ENCODE measurements around the gene WWOX. TPM values are rescaled to one million over a fixed set of nuclear protein-coding genes. Genes with fewer than 3 reads are reported as not detected.

WWOX gene
- total RNA-seq, 1 donor from 2014 or later: 7.3 TPM

DNA sequence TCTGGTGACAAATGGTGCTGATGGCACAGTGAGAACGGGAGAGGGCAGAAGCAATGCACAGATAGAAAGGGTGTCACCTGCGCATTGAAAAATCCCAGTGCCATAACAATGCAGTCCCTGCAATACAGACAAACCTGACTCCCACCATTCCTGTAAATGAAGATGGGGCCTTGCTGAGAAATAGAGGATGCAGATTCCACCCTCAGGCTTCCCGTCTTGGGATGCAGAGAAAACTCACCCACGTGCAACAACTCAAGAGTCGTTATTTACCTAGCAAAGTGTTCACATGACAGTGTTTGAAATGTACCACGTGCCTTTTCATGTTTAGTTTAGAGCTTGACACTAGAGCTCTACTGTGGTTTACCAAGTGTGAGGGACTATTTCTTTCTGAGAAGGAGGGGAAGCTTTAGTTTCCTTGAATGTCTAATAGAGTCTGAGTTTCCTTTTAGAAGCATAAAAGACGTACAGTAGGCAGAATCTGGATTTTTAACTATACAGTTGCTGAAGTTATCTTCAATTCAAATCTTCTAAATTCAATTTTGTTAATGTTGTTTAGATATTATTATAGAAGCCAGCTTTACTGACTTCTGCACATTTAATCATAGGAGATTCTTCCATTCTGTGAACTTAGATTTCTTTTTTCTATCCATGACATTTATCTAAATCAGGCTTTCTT lies 35.6 kb downstream of the WWOX start:
- H3K4me2 ChIP-seq (ENCODE audit: low read length): no peak overlapping the region
- H3K9ac ChIP-seq (ENCODE audit: low read length): no peak overlapping the region
- no peak overlapping the region for H3K4me3 Mint-ChIP-seq (ENCODE audit: unreplicated experiment)
- FAIRE-seq: no peak
- H3K27ac Mint-ChIP-seq (ENCODE audit: unreplicated experiment): no peak overlapping the region
- no peaks in the 10 kb centered on the region for H3K4me1 Mint-ChIP-seq (ENCODE audit: low read depth, unreplicated experiment)
- H4K20me1 ChIP-seq (ENCODE audit: insufficient read depth, low read length): no peaks in the 10 kb centered on the region
- no peaks in the 10 kb centered on the region for H3K4me1 ChIP-seq (ENCODE audit: insufficient read depth, low read length)
- no peaks in the 10 kb centered on the region for H3K27me3 Mint-ChIP-seq (ENCODE audit: low read depth, unreplicated experiment)
- H3K27me3 ChIP-seq (ENCODE audit: insufficient read depth, low read length): no peaks in the 10 kb centered on the region
- H3K27ac ChIP-seq (ENCODE audit: low read depth, low read length): no peak overlapping the region
- no peak overlapping the region for H2AFZ ChIP-seq (ENCODE audit: low read depth, low read length)
- no peaks in the 10 kb centered on the region for H3K36me3 ChIP-seq (ENCODE audit: insufficient read depth, low read length)
- TF ChIP-seq, protein P1, sequence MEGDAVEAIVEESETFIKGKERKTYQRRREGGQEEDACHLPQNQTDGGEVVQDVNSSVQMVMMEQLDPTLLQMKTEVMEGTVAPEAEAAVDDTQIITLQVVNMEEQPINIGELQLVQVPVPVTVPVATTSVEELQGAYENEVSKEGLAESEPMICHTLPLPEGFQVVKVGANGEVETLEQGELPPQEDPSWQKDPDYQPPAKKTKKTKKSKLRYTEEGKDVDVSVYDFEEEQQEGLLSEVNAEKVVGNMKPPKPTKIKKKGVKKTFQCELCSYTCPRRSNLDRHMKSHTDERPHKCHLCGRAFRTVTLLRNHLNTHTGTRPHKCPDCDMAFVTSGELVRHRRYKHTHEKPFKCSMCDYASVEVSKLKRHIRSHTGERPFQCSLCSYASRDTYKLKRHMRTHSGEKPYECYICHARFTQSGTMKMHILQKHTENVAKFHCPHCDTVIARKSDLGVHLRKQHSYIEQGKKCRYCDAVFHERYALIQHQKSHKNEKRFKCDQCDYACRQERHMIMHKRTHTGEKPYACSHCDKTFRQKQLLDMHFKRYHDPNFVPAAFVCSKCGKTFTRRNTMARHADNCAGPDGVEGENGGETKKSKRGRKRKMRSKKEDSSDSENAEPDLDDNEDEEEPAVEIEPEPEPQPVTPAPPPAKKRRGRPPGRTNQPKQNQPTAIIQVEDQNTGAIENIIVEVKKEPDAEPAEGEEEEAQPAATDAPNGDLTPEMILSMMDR (IDR thresholded peaks at IDR 0.05; ENCODE audit: insufficient read depth, low read depth, low read length): no peak
- no peak for TF ChIP-seq EZH2 (IDR thresholded peaks at IDR 0.05; ENCODE audit: insufficient read depth, low read length)
- DNase-seq (ENCODE audit: low read depth): no peak
- no peak overlapping the region for H3K4me3 ChIP-seq (ENCODE audit: insufficient read depth, low read depth, low read length)
- H3K9me3 ChIP-seq (ENCODE audit: insufficient read depth, low read depth, low read length): no peaks in the 10 kb centered on the region
- no peaks in the 10 kb centered on the region for H3K79me2 ChIP-seq (ENCODE audit: insufficient read depth, low read length)
- no peaks in the 10 kb centered on the region for H3K36me3 Mint-ChIP-seq (ENCODE audit: low read depth, unreplicated experiment)
- no peaks in the 10 kb centered on the region for H3K9me3 Mint-ChIP-seq (ENCODE audit: unreplicated experiment)

DNA sequence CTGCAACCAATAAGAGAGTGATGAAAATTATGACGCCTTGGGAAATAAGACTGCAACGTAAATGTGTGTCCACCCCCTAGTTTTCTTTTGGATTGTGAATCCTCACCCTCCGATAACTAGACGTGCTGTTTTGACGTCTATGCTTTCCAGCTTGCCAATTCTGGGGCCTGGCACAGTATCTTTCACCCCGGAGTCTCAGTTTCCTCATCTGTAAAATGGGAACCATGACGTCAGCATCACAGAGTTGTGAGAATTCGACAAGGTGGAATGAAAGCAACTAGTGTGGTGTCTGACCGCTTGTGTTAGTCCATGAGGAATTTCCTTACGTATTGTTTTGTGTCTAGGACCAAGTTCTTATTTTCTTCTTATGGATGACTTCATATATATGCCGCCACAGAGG lies 37.7 kb downstream of the WWOX start:
- Histone ChIP-seq H3K9me3 (ENCODE audit: insufficient read depth, low read depth, low read length) (no peaks in the 10 kb centered on the region), H2AFZ (ENCODE audit: low read depth, low read length) (no peak overlapping the region), H3K36me3 (ENCODE audit: insufficient read depth, low read length) (no peaks in the 10 kb centered on the region), H3K27ac (ENCODE audit: low read depth, low read length) (no peak overlapping the region), H3K4me1 (ENCODE audit: insufficient read depth, low read length) (no peaks in the 10 kb centered on the region), H3K27me3 (ENCODE audit: insufficient read depth, low read length) (no peaks in the 10 kb centered on the region), H3K4me2 (ENCODE audit: low read length) (no peak overlapping the region), H3K79me2 (ENCODE audit: insufficient read depth, low read length) (no peaks in the 10 kb centered on the region), H4K20me1 (ENCODE audit: insufficient read depth, low read length) (no peaks in the 10 kb centered on the region), H3K4me3 (ENCODE audit: insufficient read depth, low read depth, low read length) (no peak overlapping the region), H3K9ac (ENCODE audit: low read length) (no peak overlapping the region)
- H3K4me1 Mint-ChIP-seq (ENCODE audit: low read depth, unreplicated experiment): no peaks in the 10 kb centered on the region
- peaks cover 2% of the 10 kb centered on the region for H3K9me3 Mint-ChIP-seq (ENCODE audit: unreplicated experiment)
- DNase-seq (ENCODE audit: low read depth) (no peak), FAIRE-seq (no peak)
- no peaks in the 10 kb centered on the region for H3K27me3 Mint-ChIP-seq (ENCODE audit: low read depth, unreplicated experiment)
- no peak overlapping the region for H3K27ac Mint-ChIP-seq (ENCODE audit: unreplicated experiment)
- H3K36me3 Mint-ChIP-seq (ENCODE audit: low read depth, unreplicated experiment): no peaks in the 10 kb centered on the region
- TF ChIP-seq, protein P1 (IDR thresholded peaks at IDR 0.05; ENCODE audit: insufficient read depth, low read depth, low read length): no peak
- no peak for TF ChIP-seq EZH2 (IDR thresholded peaks at IDR 0.05; ENCODE audit: insufficient read depth, low read length)
- no peak overlapping the region for H3K4me3 Mint-ChIP-seq (ENCODE audit: unreplicated experiment)
